GM19043 (cell line): Measurements from ENCODE around the gene AJM1.
"Not testable (repeated sequence)": the region's sequence is repeated elsewhere in the genome, so short reads cannot be mapped to it uniquely, and the experiment has no call there.

Source experiments
- ATAC-seq: cut with Tn5 transposase; IDR thresholded peaks from one replicate; pipeline ENCODE4 v1.9.1; 2021; ENCODE audit warnings: low read depth; ENCODE audit not compliant: unreplicated experiment

AJM1 gene

GRCh38 chr9:136829981-136830885 is 12.0 kb upstream of the AJM1 start:
- ATAC-seq: no peak

- ATAC-seq: no peak
Measured at GRCh38 chr9:136831002-136831719, 11.1 kb upstream of the AJM1 start.

DNA sequence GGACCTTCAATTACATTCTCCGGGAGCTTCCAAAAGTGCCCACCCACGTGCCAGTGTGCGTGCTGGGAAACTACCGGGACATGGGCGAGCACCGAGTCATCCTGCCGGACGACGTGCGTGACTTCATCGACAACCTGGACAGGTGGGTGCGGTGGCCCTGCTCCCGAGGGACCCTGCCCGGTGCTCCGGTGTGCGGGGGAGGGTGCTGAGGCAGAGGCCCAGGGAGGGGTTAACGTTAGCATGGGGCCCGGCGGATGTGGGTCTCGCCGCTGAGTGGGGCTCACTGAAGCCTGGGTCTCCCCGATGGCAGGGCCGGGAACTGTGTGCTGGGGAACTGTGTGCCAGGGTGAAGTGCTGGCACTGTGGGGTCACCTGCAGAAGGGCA is 10.6 kb upstream of the AJM1 start:
- no peak for ATAC-seq

DNA sequence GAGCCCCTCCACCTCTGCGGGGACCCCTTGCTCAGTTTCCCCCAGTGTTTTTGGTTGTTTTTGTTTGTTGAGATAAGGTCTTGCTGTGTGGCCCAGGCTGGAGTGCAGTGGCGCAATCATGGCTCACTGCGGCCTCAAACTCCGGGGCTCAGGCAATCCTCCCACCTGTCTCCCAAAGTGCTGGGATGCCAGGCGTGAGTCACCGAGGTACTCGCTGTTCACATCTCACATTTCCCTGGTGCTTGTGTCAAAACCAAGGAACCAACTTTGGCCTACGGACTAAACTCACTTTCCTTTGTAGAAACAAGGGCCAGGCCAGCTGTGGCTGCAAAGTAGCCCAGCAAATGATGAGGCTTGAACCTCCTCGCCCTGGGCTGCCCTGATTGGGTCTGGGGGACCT is 9.7 kb upstream of the AJM1 start:
- no peak for ATAC-seq

GRCh38 chr9:136833381-136834048 is 8.8 kb upstream of the AJM1 start:
- ATAC-seq: not testable (repeated sequence)

DNA sequence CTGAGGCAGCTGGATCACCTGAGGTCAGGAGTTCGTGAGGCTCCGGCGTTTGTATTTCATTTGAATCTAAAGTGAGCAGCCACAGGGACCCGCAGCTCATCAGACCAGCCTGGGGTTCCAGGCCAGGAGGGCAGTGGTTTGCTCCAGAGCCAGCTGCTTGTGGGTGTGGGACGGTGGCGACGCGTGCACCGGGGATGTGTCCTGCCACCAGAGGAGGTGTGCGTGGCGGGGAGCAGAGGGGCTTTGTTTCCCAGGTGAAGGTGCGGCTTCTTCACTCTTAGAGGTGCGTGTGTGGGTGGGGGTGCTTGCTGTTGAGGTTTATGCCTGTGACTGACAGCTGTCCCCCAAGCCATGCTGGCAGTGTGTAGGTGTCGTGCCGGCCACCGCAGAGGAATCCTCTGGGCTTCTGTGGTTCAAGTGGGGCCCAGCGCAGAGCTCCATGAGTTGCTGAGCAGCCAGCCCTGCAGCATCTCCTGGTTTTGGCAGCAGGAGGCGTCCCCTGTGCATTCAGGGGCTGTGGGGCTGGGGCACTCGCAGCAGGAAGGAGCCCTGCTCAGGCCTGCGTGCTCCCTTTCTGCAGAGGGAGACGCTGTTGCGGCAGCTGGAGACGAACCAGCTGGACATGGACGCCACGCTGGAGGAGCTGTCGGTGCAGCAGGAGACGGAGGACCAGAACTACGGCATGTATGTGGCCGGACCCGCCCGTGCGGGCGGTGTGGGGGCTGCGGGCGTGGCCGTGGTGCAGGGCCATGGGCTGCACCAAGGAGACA is 6.9 kb upstream of the AJM1 start:
- no peak for ATAC-seq

GRCh38 chr9:136835932-136836904 is 6.1 kb upstream of the AJM1 start:
- ATAC-seq: no peak

DNA sequence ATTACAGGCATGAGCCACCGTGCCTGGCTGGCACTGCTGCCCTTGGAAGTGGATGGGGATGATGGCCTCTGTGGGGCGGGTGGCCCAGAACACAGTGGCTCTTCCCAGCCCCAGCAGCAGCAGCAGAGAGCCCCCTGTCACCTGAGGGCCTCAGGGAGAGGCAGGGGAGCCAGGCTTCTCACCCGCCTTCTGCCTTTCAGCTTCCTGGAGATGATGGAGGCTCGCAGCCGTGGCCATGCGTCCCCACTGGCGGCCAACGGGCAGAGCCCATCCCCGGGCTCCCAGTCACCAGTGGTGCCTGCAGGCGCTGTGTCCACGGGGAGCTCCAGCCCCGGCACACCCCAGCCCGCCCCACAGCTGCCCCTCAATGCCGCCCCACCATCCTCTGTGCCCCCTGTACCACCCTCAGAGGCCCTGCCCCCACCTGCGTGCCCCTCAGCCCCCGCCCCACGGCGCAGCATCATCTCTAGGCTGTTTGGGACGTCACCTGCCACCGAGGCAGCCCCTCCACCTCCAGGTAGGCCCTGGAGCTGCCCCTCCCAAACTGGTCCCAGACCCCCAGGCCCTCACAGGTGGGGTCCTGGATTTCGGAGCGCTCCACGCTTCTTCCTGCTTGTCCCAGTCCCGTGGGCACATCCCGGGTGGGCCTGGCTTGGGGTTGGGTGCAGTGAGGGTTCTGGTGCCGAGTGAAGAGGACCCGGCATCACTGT is 5.0 kb upstream of the AJM1 start:
- no peak for ATAC-seq

DNA sequence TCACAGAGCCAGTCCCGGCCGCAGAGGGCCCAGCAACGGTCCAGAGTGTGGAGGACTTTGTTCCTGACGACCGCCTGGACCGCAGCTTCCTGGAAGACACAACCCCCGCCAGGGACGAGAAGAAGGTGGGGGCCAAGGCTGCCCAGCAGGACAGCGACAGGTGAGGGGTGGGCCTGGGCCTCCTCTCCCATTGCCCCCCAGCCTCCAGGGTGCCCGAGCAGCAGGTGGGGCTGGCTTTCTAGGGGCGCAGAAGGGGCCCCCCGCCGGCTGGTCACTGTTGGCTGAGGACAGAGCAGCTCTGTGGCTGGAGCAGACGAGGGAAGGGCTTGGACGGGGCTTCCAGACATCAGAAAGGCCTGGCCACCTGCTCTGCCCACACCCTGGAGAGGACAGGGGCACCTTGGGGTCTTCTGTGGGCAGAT is 4.4 kb upstream of the AJM1 start:
- ATAC-seq: not testable (repeated sequence)

DNA sequence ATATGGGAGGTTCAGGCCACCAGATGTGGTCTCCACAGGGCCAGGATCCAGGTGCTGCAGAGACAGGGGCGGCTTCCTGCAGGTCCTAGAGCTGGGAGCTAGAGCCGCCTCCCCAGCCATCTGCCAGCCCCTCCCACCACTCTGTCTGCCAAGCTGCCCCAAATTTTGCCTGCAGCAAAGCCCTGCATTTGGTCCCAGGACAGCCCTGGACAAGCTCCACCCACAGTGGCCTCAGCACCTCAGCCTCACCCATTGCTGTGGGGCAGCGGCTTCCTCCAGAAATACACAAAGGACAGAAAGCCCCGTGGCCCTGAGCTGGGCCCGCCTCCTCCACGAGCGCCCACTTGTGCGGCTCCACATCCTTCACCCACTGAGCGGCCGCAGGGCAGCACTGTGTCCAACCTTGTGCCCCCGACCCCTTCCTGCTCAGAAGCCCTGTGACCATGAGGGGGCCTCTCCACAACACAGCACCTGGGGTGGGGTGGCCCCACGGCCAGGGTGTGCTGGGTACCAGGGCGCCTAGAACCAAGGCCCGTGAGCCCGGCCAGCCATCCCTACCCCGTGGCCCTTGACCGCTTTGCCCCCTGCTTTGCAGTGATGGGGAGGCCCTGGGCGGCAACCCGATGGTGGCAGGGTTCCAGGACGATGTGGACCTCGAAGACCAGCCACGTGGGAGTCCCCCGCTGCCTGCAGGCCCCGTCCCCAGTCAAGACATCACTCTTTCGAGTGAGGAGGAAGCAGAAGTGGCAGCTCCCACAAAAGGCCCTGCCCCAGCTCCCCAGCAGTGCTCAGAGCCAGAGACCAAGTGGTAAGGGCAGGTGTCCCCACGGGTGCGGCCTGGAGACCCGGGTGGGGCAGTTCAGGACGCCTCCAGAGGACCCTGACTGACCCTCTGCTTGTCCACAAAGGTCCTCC is 3.7 kb upstream of the AJM1 start:
- ATAC-seq: no peak

- no peak for ATAC-seq
Measured at GRCh38 chr9:136839229-136840139, 2.8 kb upstream of the AJM1 start.

- no peak for ATAC-seq
Measured at GRCh38 chr9:136840140-136840876, 2.0 kb upstream of the AJM1 start.

- no peak for ATAC-seq
Measured at GRCh38 chr9:136840877-136841645, 1.2 kb upstream of the AJM1 start.

GRCh38 chr9:136841646-136842379 is 465 bp upstream of the AJM1 start:
- not testable (repeated sequence) for ATAC-seq
